ENCODE results near the gene SFPQ.
"Not testable (repeated sequence)": the region's sequence is repeated elsewhere in the genome, so short reads cannot be mapped to it uniquely, and the experiment has no call there.

The SFPQ gene

GRCh38 chr1:35178874-35179380 is 14.0 kb downstream of the SFPQ start:
- no peak for TF ChIP-seq ZNF274 (IDR thresholded peaks at IDR 0.05; ENCODE audit: low read depth, low read length)
- no peak overlapping the region for H3K4me3 ChIP-seq (ENCODE audit: low read length)

GRCh38 chr1:35178295-35178695 is 14.7 kb downstream of the SFPQ start:
- TF ChIP-seq ZNF274 (IDR thresholded peaks at IDR 0.05; ENCODE audit: low read depth, low read length) = no peak

GRCh38 chr1:35177237-35177786 is 15.6 kb downstream of the SFPQ start:
- no peak overlapping the region for H3K4me3 ChIP-seq (ENCODE audit: low read length)
- no peak for TF ChIP-seq ZNF274 (IDR thresholded peaks at IDR 0.05; ENCODE audit: low read depth, low read length)

More at GRCh38 chr1:35178295-35178695, 14.7 kb downstream of the SFPQ start:
- no peak overlapping the region for H3K4me3 ChIP-seq (ENCODE audit: low read length)

GRCh38 chr1:35175602-35176001 is 17.3 kb downstream of the SFPQ start:
- H3K4me3 ChIP-seq (ENCODE audit: low read length) = no peak overlapping the region
- TF ChIP-seq ZNF274 (IDR thresholded peaks at IDR 0.05; ENCODE audit: low read depth, low read length) = no peak

- no peak overlapping the region for H3K4me3 ChIP-seq (ENCODE audit: low read length)
- no peak for TF ChIP-seq ZNF274 (IDR thresholded peaks at IDR 0.05; ENCODE audit: low read depth, low read length)
Observed at GRCh38 chr1:35175098-35175576, 17.8 kb downstream of the SFPQ start.

- no peak overlapping the region for H3K4me3 ChIP-seq (ENCODE audit: low read length)
- no peak for TF ChIP-seq ZNF274 (IDR thresholded peaks at IDR 0.05; ENCODE audit: low read depth, low read length)
Observed at GRCh38 chr1:35173909-35174540, 18.9 kb downstream of the SFPQ start.

- no peak for TF ChIP-seq ZNF274 (IDR thresholded peaks at IDR 0.05; ENCODE audit: low read depth, low read length)
- H3K4me3 ChIP-seq (ENCODE audit: low read length) = no peak overlapping the region
Observed at GRCh38 chr1:35173491-35173890, 19.5 kb downstream of the SFPQ start.

GRCh38 chr1:35172022-35172421 is 20.9 kb downstream of the SFPQ start:
- H3K4me3 ChIP-seq (ENCODE audit: low read length) = no peak overlapping the region
- no peak for TF ChIP-seq ZNF274 (IDR thresholded peaks at IDR 0.05; ENCODE audit: low read depth, low read length)

GRCh38 chr1:35171579-35171978 is 21.4 kb downstream of the SFPQ start:
- H3K4me3 ChIP-seq (ENCODE audit: low read length) = no peak overlapping the region
- TF ChIP-seq ZNF274 (IDR thresholded peaks at IDR 0.05; ENCODE audit: low read depth, low read length) = no peak

GRCh38 chr1:35164893-35165292 is 28.1 kb downstream of the SFPQ start:
- H3K4me3 ChIP-seq (ENCODE audit: low read length) = no peak overlapping the region
- no peak for TF ChIP-seq ZNF274 (IDR thresholded peaks at IDR 0.05; ENCODE audit: low read depth, low read length)

- no peak for TF ChIP-seq ZNF274 (IDR thresholded peaks at IDR 0.05; ENCODE audit: low read depth, low read length)
- no peak overlapping the region for H3K4me3 ChIP-seq (ENCODE audit: low read length)
Observed at GRCh38 chr1:35151220-35151619, 41.7 kb downstream of the SFPQ start.

- H3K4me3 ChIP-seq (ENCODE audit: low read length) = not testable (repeated sequence)
Observed at GRCh38 chr1:35145892-35146549, 46.9 kb downstream of the SFPQ start.

- TF ChIP-seq ZNF274 (IDR thresholded peaks at IDR 0.05; ENCODE audit: low read depth, low read length) = no peak
- no peak overlapping the region for H3K4me3 ChIP-seq (ENCODE audit: low read length)
Observed at GRCh38 chr1:35143737-35144508, 49.0 kb downstream of the SFPQ start.

GRCh38 chr1:35142728-35143127 is 50.2 kb downstream of the SFPQ start:
- H3K4me3 ChIP-seq (ENCODE audit: low read length) = not testable (repeated sequence)

GRCh38 chr1:35142294-35142693 is 50.7 kb downstream of the SFPQ start:
- H3K4me3 ChIP-seq (ENCODE audit: low read length) = not testable (repeated sequence)

GRCh38 chr1:35137590-35137989 is 55.4 kb downstream of the SFPQ start:
- H3K4me3 ChIP-seq (ENCODE audit: low read length) = not testable (repeated sequence)
